Erythroblast (primary cell): Measurements from ENCODE around the gene ZBTB39.

Experiments
- GATA1 ChIP-seq: IDR thresholded peaks from 2 replicates; pipeline ENCODE4 v1.6.1; 2011; ENCODE audit warnings: low read depth, mild to moderate bottlenecking, control low read depth, low read length, moderate library complexity
- POLR2A ChIP-seq: IDR thresholded peaks from 2 replicates; pipeline ENCODE4 v1.6.1; 2011; ENCODE audit warnings: mild to moderate bottlenecking, low read length

DNA sequence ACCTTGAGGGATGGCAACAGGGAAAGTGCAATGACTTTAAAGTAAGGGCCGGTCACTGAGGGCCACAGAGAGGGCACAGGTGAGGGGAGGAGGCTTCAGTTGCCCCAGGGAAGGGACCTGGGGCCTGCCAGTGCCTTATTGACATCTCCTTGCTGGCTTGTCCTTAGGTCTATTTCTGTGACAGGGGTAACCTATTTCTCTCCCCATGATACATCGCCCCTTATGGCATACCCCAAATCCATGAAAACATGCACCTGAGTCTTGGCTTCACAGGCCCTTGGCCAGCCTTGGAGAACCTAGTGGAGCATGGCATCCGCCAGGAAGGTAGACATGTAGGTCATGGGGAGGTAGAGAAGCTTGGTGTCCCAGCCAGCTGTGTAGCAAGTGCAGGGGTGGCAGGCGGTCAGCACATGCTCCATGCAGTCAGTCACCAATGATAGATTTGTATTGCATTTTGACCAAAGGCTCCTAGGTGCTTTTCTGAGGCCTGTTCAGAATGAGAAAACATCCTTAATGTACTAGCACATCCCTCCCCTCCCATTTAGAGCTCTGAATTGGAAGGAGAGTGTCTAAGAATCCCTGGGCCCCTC lies 25.3 kb downstream of the ZBTB39 start:
- TF ChIP-seq POLR2A (no peak), GATA1 (no peak)
